Measurements from ENCODE around the gene AHRR. TPM values are rescaled to one million over a fixed set of nuclear protein-coding genes. Genes with fewer than 3 reads are reported as not detected.
A peak's percentile ranks its signal among the peaks of the same experiment; 100 is the strongest.

The AHRR gene
- total RNA-seq, 2 experiments from 2014 or later, result 24.0 to 26.6 TPM

GRCh38 chr5:322281-322941 is 897 bp downstream of the AHRR start:
- H3K4me3 Mint-ChIP-seq, result peak overlapping the region; percentile 78
- H3K9me3 Mint-ChIP-seq, result peaks cover 2% of the 10 kb centered on the region
- H3K4me1 Mint-ChIP-seq, result peaks cover 14% of the 10 kb centered on the region
- peak overlapping the region; percentile 54 for H3K27ac Mint-ChIP-seq
- peak; percentile 51 for DNase-seq
- peaks cover 38% of the 10 kb centered on the region for H3K36me3 Mint-ChIP-seq
- H3K27me3 Mint-ChIP-seq, result peaks cover 26% of the 10 kb centered on the region

- peaks cover 26% of the 10 kb centered on the region for H3K27me3 Mint-ChIP-seq
- H3K36me3 Mint-ChIP-seq, result peaks cover 42% of the 10 kb centered on the region
- H3K4me3 Mint-ChIP-seq, result peak overlapping the region; percentile 78
- H3K4me1 Mint-ChIP-seq, result peaks cover 14% of the 10 kb centered on the region
- H3K9me3 Mint-ChIP-seq, result peaks cover 2% of the 10 kb centered on the region
- H3K27ac Mint-ChIP-seq, result peak overlapping the region; percentile 60
- DNase-seq, result no peak
Observed at GRCh38 chr5:322942-323879, 1.7 kb downstream of the AHRR start.

GRCh38 chr5:324736-325612 is 3.5 kb downstream of the AHRR start:
- Mint-ChIP-seq H3K4me1 (peaks cover 14% of the 10 kb centered on the region), H3K27me3 (peaks cover 20% of the 10 kb centered on the region), H3K9me3 (peaks cover 2% of the 10 kb centered on the region), H3K27ac (no peak overlapping the region), H3K4me3 (no peak overlapping the region), H3K36me3 (peaks cover 42% of the 10 kb centered on the region)
- no peak for DNase-seq

GRCh38 chr5:326109-326508 is 4.6 kb downstream of the AHRR start:
- peaks cover 49% of the 10 kb centered on the region for H3K36me3 Mint-ChIP-seq

GRCh38 chr5:329121-329735 is 7.7 kb downstream of the AHRR start:
- Mint-ChIP-seq H3K27me3 (peaks cover 7% of the 10 kb centered on the region), H3K9me3 (no peaks in the 10 kb centered on the region), H3K4me1 (peaks cover 20% of the 10 kb centered on the region), H3K36me3 (peaks cover 47% of the 10 kb centered on the region), H3K4me3 (no peak overlapping the region), H3K27ac (no peak overlapping the region)
- no peak for DNase-seq

More at GRCh38 chr5:326109-326508, 4.6 kb downstream of the AHRR start:
- Mint-ChIP-seq H3K27me3 (peaks cover 12% of the 10 kb centered on the region), H3K27ac (no peak overlapping the region), H3K9me3 (peaks cover 2% of the 10 kb centered on the region), H3K4me1 (peaks cover 9% of the 10 kb centered on the region), H3K4me3 (no peak overlapping the region)
- DNase-seq, result no peak

GRCh38 chr5:329768-330167 is 8.3 kb downstream of the AHRR start:
- Mint-ChIP-seq H3K9me3 (no peaks in the 10 kb centered on the region), H3K4me3 (no peak overlapping the region)

GRCh38 chr5:332843-333242 is 11.3 kb downstream of the AHRR start:
- DNase-seq, result no peak
- H3K27me3 Mint-ChIP-seq, result no peaks in the 10 kb centered on the region
- peaks cover 27% of the 10 kb centered on the region for H3K4me1 Mint-ChIP-seq
- H3K9me3 Mint-ChIP-seq, result no peaks in the 10 kb centered on the region
- peaks cover 25% of the 10 kb centered on the region for H3K36me3 Mint-ChIP-seq
- H3K4me3 Mint-ChIP-seq, result peak overlapping the region; percentile 32
- no peak overlapping the region for H3K27ac Mint-ChIP-seq

More at GRCh38 chr5:329768-330167, 8.3 kb downstream of the AHRR start:
- no peak overlapping the region for H3K27ac Mint-ChIP-seq
- DNase-seq, result no peak
- peaks cover 25% of the 10 kb centered on the region for H3K4me1 Mint-ChIP-seq
- H3K27me3 Mint-ChIP-seq, result peaks cover 7% of the 10 kb centered on the region
- H3K36me3 Mint-ChIP-seq, result peaks cover 48% of the 10 kb centered on the region

- peaks cover 24% of the 10 kb centered on the region for H3K36me3 Mint-ChIP-seq
- H3K4me1 Mint-ChIP-seq, result peaks cover 34% of the 10 kb centered on the region
- DNase-seq, result no peak
- H3K4me3 Mint-ChIP-seq, result peak overlapping the region; percentile 38
- peak overlapping the region; percentile 44 for H3K27ac Mint-ChIP-seq
- no peaks in the 10 kb centered on the region for H3K9me3 Mint-ChIP-seq
- no peaks in the 10 kb centered on the region for H3K27me3 Mint-ChIP-seq
Observed at GRCh38 chr5:333945-334344, 12.4 kb downstream of the AHRR start.

- no peak overlapping the region for H3K4me3 Mint-ChIP-seq
- H3K9me3 Mint-ChIP-seq, result no peaks in the 10 kb centered on the region
- H3K27ac Mint-ChIP-seq, result no peak overlapping the region
- peaks cover 27% of the 10 kb centered on the region for H3K36me3 Mint-ChIP-seq
- DNase-seq, result no peak
- peaks cover 33% of the 10 kb centered on the region for H3K4me1 Mint-ChIP-seq
- H3K27me3 Mint-ChIP-seq, result no peaks in the 10 kb centered on the region
Observed at GRCh38 chr5:334903-335739, 13.6 kb downstream of the AHRR start.

GRCh38 chr5:335740-336038 is 14.2 kb downstream of the AHRR start:
- H3K27ac Mint-ChIP-seq, result no peak overlapping the region

GRCh38 chr5:337563-338130 is 16.1 kb downstream of the AHRR start:
- Mint-ChIP-seq H3K4me3 (no peak overlapping the region), H3K27ac (no peak overlapping the region), H3K4me1 (peaks cover 35% of the 10 kb centered on the region), H3K27me3 (no peaks in the 10 kb centered on the region), H3K9me3 (peaks cover 6% of the 10 kb centered on the region), H3K36me3 (peaks cover 27% of the 10 kb centered on the region)
- no peak for DNase-seq

More at GRCh38 chr5:335740-336038, 14.2 kb downstream of the AHRR start:
- peaks cover 33% of the 10 kb centered on the region for H3K4me1 Mint-ChIP-seq
- H3K4me3 Mint-ChIP-seq, result no peak overlapping the region
- no peak for DNase-seq
- no peaks in the 10 kb centered on the region for H3K9me3 Mint-ChIP-seq
- H3K36me3 Mint-ChIP-seq, result peaks cover 25% of the 10 kb centered on the region
- no peaks in the 10 kb centered on the region for H3K27me3 Mint-ChIP-seq

GRCh38 chr5:342501-343460 is 21.3 kb downstream of the AHRR start:
- Mint-ChIP-seq H3K4me3 (peak overlapping the region; percentile 69), H3K27me3 (no peaks in the 10 kb centered on the region), H3K27ac (peak overlapping the region; percentile 79), H3K9me3 (peaks cover 6% of the 10 kb centered on the region), H3K4me1 (peaks cover 35% of the 10 kb centered on the region), H3K36me3 (peaks cover 42% of the 10 kb centered on the region)
- no peak for DNase-seq
